Trophoblast cell (in vitro differentiated cells and primary cell): ENCODE measurements around the gene CAPN10.
"Not testable (repeated sequence)": the region's sequence is repeated elsewhere in the genome, so short reads cannot be mapped to it uniquely, and the experiment has no call there.

Experiments
- DNase-seq, 2 donors: peaks; one replicate each; pipeline ENCODE4 v3.0.0-alpha.2; 2016
- H2AFZ ChIP-seq: 2 replicates; pipeline ENCODE4 v1.6.1; 2013; ENCODE audit warnings: low read length, moderate library complexity, mild to moderate bottlenecking; ENCODE audit not compliant: insufficient read depth, poor library complexity
- H2AK5ac ChIP-seq: 2 replicates; pipeline ENCODE4 v1.6.1; 2013; ENCODE audit warnings: mild to moderate bottlenecking, low read length
- H2BK120ac ChIP-seq: 2 replicates; pipeline ENCODE4 v1.6.1; 2013; ENCODE audit warnings: low read length, mild to moderate bottlenecking, moderate library complexity; ENCODE audit not compliant: insufficient read depth, poor library complexity
- H2BK12ac ChIP-seq: 2 replicates; pipeline ENCODE4 v1.6.1; 2013; ENCODE audit warnings: mild to moderate bottlenecking, low read length, moderate library complexity
- H2BK5ac ChIP-seq: 2 replicates; pipeline ENCODE4 v1.6.1; 2013; ENCODE audit warnings: low read length, low read depth, moderate library complexity, mild to moderate bottlenecking; ENCODE audit not compliant: poor library complexity
- H3K14ac ChIP-seq: 2 replicates; pipeline ENCODE4 v1.6.1; 2013; ENCODE audit warnings: mild to moderate bottlenecking, low read length
- H3K18ac ChIP-seq: 2 replicates; pipeline ENCODE4 v1.6.1; 2013; ENCODE audit warnings: mild to moderate bottlenecking, low read length
- H3K23ac ChIP-seq: 2 replicates; pipeline ENCODE4 v1.6.1; 2013; ENCODE audit warnings: low read length
- H3K27ac ChIP-seq: 2 replicates; pipeline ENCODE4 v1.5.1; 2013; ENCODE audit warnings: low read depth, mild to moderate bottlenecking, inconsistent platforms, low read length, moderate library complexity
- H3K27me3 ChIP-seq: 2 replicates; pipeline ENCODE4 v1.6.1; 2013; ENCODE audit warnings: inconsistent platforms, mild to moderate bottlenecking, low read length, moderate library complexity; ENCODE audit not compliant: insufficient read depth
- H3K36me3 ChIP-seq, 2 experiments: 1 replicate in 1 of 2; 2 replicates in 1 of 2; pipeline ENCODE4 v1.6.1; 2013; ENCODE audit warnings: low read length in 2 of 2, mild to moderate bottlenecking in 2 of 2, moderate library complexity in 1 of 2; ENCODE audit not compliant: insufficient read depth in 2 of 2, control insufficient read depth in 1 of 2
- H3K4ac ChIP-seq: 2 replicates; pipeline ENCODE4 v1.6.1; 2013; ENCODE audit warnings: low read depth, mild to moderate bottlenecking, low read length, moderate library complexity
- H3K4me1 ChIP-seq, 2 experiments: 1 replicate in 1 of 2; 2 replicates in 1 of 2; pipeline ENCODE4 v1.6.1; 2013; ENCODE audit warnings: low read length in 2 of 2, mild to moderate bottlenecking in 2 of 2, moderate library complexity in 1 of 2; ENCODE audit not compliant: insufficient read depth in 2 of 2, control insufficient read depth in 1 of 2
- H3K4me2 ChIP-seq: 2 replicates; pipeline ENCODE4 v1.6.1; 2013; ENCODE audit warnings: inconsistent platforms, mild to moderate bottlenecking, low read length, moderate library complexity
- H3K4me3 ChIP-seq: 2 replicates; pipeline ENCODE4 v1.5.1; 2013; ENCODE audit warnings: mild to moderate bottlenecking, low read depth, low read length, inconsistent platforms
- H3K79me1 ChIP-seq: one replicate; pipeline ENCODE4 v1.6.1; 2013; ENCODE audit warnings: low read length
- H3K79me2 ChIP-seq: 2 replicates; pipeline ENCODE4 v1.6.1; 2013; ENCODE audit warnings: low read length, mild to moderate bottlenecking; ENCODE audit not compliant: control insufficient read depth, insufficient read depth, poor library complexity
- H3K9ac ChIP-seq: 2 replicates; pipeline ENCODE4 v1.6.1; 2013; ENCODE audit warnings: mild to moderate bottlenecking, low read length
- H3K9me3 ChIP-seq: 2 replicates; pipeline ENCODE4 v1.6.1; 2013; ENCODE audit warnings: low read depth, mild to moderate bottlenecking, control low read depth, inconsistent platforms, low read length; ENCODE audit not compliant: insufficient read depth
- H4K12ac ChIP-seq: 2 replicates; pipeline ENCODE4 v1.6.1; 2013; ENCODE audit warnings: low read depth, mild to moderate bottlenecking, low read length, moderate library complexity
- H4K8ac ChIP-seq: 2 replicates; pipeline ENCODE4 v1.6.1; 2013; ENCODE audit warnings: low read depth, mild to moderate bottlenecking, low read length, moderate library complexity
- H4K91ac ChIP-seq: one replicate; pipeline ENCODE4 v1.6.1; 2013; ENCODE audit warnings: low read depth, mild to moderate bottlenecking, low read length, moderate library complexity
- WGBS: extraction: QIAGEN DNeasy Blood & Tissue Kit; methylation state at CpG from one replicate; pipeline ENCODE4 v1.1.7; 2013; ENCODE audit warnings: missing lambda C conversion rate; ENCODE audit not compliant: insufficient read length, insufficient coverage; ENCODE audit errors: extremely low coverage; 5-methylcytosine and 5-hydroxymethylcytosine counted together

CAPN10 gene

GRCh38 chr2:240616860-240617666 is 30.5 kb downstream of the CAPN10 start:
- H2BK120ac ChIP-seq, H4K8ac ChIP-seq, H3K9ac ChIP-seq, H3K18ac ChIP-seq, H3K79me2 ChIP-seq, H2BK12ac ChIP-seq, H2AK5ac ChIP-seq, H2AFZ ChIP-seq, H3K36me3 ChIP-seq, H3K27ac ChIP-seq, DNase-seq, H3K4ac ChIP-seq, H4K12ac ChIP-seq, H3K14ac ChIP-seq, H3K79me1 ChIP-seq, H3K4me2 ChIP-seq, H3K4me1 ChIP-seq, H4K91ac ChIP-seq, H3K4me3 ChIP-seq, H3K23ac ChIP-seq, H3K27me3 ChIP-seq, H2BK5ac ChIP-seq: not testable (repeated sequence)
- peaks cover 21% of the 10 kb centered on the region for H3K9me3 ChIP-seq
- WGBS = no CpG with 5 or more reads among the region's 5 CpGs

GRCh38 chr2:240618776-240619175 is 32.2 kb downstream of the CAPN10 start:
- H3K79me2 ChIP-seq = no peaks in the 10 kb centered on the region
- no peak overlapping the region for H2BK120ac ChIP-seq
- H3K4me1 ChIP-seq = no peaks in the 10 kb centered on the region
- no peaks in the 10 kb centered on the region for H3K27me3 ChIP-seq
- no peaks in the 10 kb centered on the region for H3K36me3 ChIP-seq
- DNase-seq = no peak
- peaks cover 15% of the 10 kb centered on the region for H3K9me3 ChIP-seq
- H3K4ac ChIP-seq = no peak overlapping the region
- H2AK5ac ChIP-seq = no peak overlapping the region
- H2BK12ac ChIP-seq = no peak overlapping the region
- H3K18ac ChIP-seq = no peak overlapping the region
- no peak overlapping the region for H4K8ac ChIP-seq
- H3K14ac ChIP-seq = no peak overlapping the region
- H2BK5ac ChIP-seq = no peak overlapping the region
- H4K12ac ChIP-seq = no peak overlapping the region
- H3K9ac ChIP-seq = no peak overlapping the region
- H3K4me3 ChIP-seq = no peak overlapping the region
- H3K4me2 ChIP-seq = no peak overlapping the region
- no peak overlapping the region for H3K23ac ChIP-seq
- H3K79me1 ChIP-seq = no peaks in the 10 kb centered on the region
- no peak overlapping the region for H4K91ac ChIP-seq
- WGBS = no CpG with 5 or more reads among the region's 6 CpGs
- H3K27ac ChIP-seq = no peak overlapping the region
- no peak overlapping the region for H2AFZ ChIP-seq

GRCh38 chr2:240619506-240620148 is 33.1 kb downstream of the CAPN10 start:
- Histone ChIP-seq H3K9me3 (peaks cover 14% of the 10 kb centered on the region), H4K12ac (no peak overlapping the region), H3K27me3 (no peaks in the 10 kb centered on the region), H3K27ac (no peak overlapping the region), H4K8ac (no peak overlapping the region), H2BK12ac (no peak overlapping the region), H3K36me3 (no peaks in the 10 kb centered on the region), H3K4me3 (no peak overlapping the region), H3K14ac (no peak overlapping the region), H3K4me1 (no peaks in the 10 kb centered on the region), H2AFZ (no peak overlapping the region), H3K4me2 (no peak overlapping the region), H2AK5ac (no peak overlapping the region), H3K4ac (no peak overlapping the region), H2BK5ac (no peak overlapping the region), H4K91ac (no peak overlapping the region), H3K23ac (no peak overlapping the region), H3K79me1 (no peaks in the 10 kb centered on the region), H3K18ac (no peak overlapping the region), H3K79me2 (no peaks in the 10 kb centered on the region), H2BK120ac (no peak overlapping the region), H3K9ac (no peak overlapping the region)
- no CpG with 5 or more reads among the region's 19 CpGs for WGBS
- DNase-seq = no peak

- Histone ChIP-seq H3K79me1 (no peaks in the 10 kb centered on the region), H3K4me3 (no peak overlapping the region), H3K4me1 (no peaks in the 10 kb centered on the region), H3K9me3 (peaks cover 13% of the 10 kb centered on the region), H2AFZ (no peak overlapping the region), H3K14ac (no peak overlapping the region), H3K4ac (no peak overlapping the region), H3K27ac (no peak overlapping the region), H3K4me2 (no peak overlapping the region), H2BK120ac (no peak overlapping the region), H3K27me3 (no peaks in the 10 kb centered on the region), H3K18ac (no peak overlapping the region), H2AK5ac (no peak overlapping the region), H3K9ac (no peak overlapping the region), H3K79me2 (no peaks in the 10 kb centered on the region), H3K23ac (no peak overlapping the region), H4K8ac (no peak overlapping the region), H4K12ac (no peak overlapping the region), H2BK12ac (no peak overlapping the region), H3K36me3 (no peaks in the 10 kb centered on the region), H2BK5ac (no peak overlapping the region), H4K91ac (no peak overlapping the region)
- DNase-seq = no peak
- no CpG with 5 or more reads among the region's 13 CpGs for WGBS
Observed at GRCh38 chr2:240620149-240620731, 33.7 kb downstream of the CAPN10 start.
